Panc1 (cell line): Measurements from ENCODE around the gene NDNF. TPM values are rescaled to one million over a fixed set of nuclear protein-coding genes. Genes with fewer than 3 reads are reported as not detected.

Experiments
- ATAC-seq: fragments of 200-7000 bp; cut with Tn5 transposase; 2 replicates; pipeline ENCODE4 v1.9.1; 2020; ENCODE audit warnings: mild to moderate bottlenecking, moderate library complexity
- BruUV-seq: library from RNA; stranded (reverse); fragments of 400-500 nt; replicated peaks from 2 replicates; lab custom pipeline; 2021; lab: Mats Ljungman, UMichigan
- CTCF ChIA-PET: fragments of 300-600 bp; sonication (Branson Sonifier 250); formaldehyde crosslinking; loops from one replicate; lab custom pipeline; 2022; ENCODE audit warnings: antibody characterized with exemption; lab: Charles Lee
- POLR2A ChIA-PET: fragments of 300-600 bp; sonication (Branson Sonifier 250); formaldehyde crosslinking; loops from one replicate; lab custom pipeline; 2022; ENCODE audit warnings: antibody characterized with exemption; lab: Charles Lee
- DNase-seq: peaks from one replicate; pipeline ENCODE4 v3.0.0-alpha.2; 2010; ENCODE audit warnings: low read depth, low spot score
- H3K27ac ChIP-seq: 2 replicates; pipeline ENCODE4 v1.5.1; 2011; ENCODE audit warnings: mild to moderate bottlenecking, low read length, inconsistent platforms
- H3K27me3 ChIP-seq: fragments of 200-500 bp; sonication (Bioruptor generic); 2 replicates; pipeline ENCODE4 v1.6.0; 2014; ENCODE audit warnings: low read length, inconsistent platforms; ENCODE audit not compliant: control insufficient read depth, insufficient read depth
- H3K36me3 ChIP-seq: fragments of 200-500 bp; sonication (Bioruptor generic); 2 replicates; pipeline ENCODE4 v1.5.1; 2014; ENCODE audit warnings: inconsistent platforms, mild to moderate bottlenecking, low read length, moderate library complexity; ENCODE audit not compliant: control insufficient read depth, insufficient read depth
- H3K4me1 ChIP-seq: 2 replicates; pipeline ENCODE4 v1.5.1; 2011; ENCODE audit warnings: inconsistent platforms, mild to moderate bottlenecking, low read length, moderate library complexity; ENCODE audit not compliant: control insufficient read depth, insufficient read depth
- H3K4me3 ChIP-seq, 2 experiments: 2 replicates each; pipeline ENCODE4 v1.5.1; 2011 to 2012; ENCODE audit warnings: low read depth in 2 of 2, low read length in 2 of 2, mild to moderate bottlenecking in 2 of 2, inconsistent platforms in 1 of 2, moderate library complexity in 1 of 2
- H3K9me3 ChIP-seq: fragments of 200-500 bp; sonication (Bioruptor generic); 2 replicates; pipeline ENCODE4 v1.5.1; 2014; ENCODE audit warnings: low read depth, mild to moderate bottlenecking, inconsistent platforms, low read length, moderate library complexity; ENCODE audit not compliant: control insufficient read depth, insufficient read depth
- CTCF ChIP-seq: fragments of 450-650 bp; IDR thresholded peaks from 2 replicates; pipeline ENCODE4 v1.5.1; 2017; ENCODE audit warnings: mild to moderate bottlenecking
- POLR2AphosphoS5 ChIP-seq: IDR thresholded peaks from 2 replicates; pipeline ENCODE4 v1.6.1; 2012; ENCODE audit warnings: mild to moderate bottlenecking, low read depth, low read length, moderate library complexity
- REST ChIP-seq, 2 experiments: IDR thresholded peaks; 2 replicates each; pipeline ENCODE4 v1.6.1; 2011 to 2012; ENCODE audit warnings: low read depth in 2 of 2, control low read depth in 1 of 2, low read length in 1 of 2, mild to moderate bottlenecking in 1 of 2, moderate library complexity in 1 of 2; ENCODE audit not compliant: insufficient read depth in 1 of 2
- SIN3A ChIP-seq: IDR thresholded peaks from 2 replicates; pipeline ENCODE4 v1.6.1; 2012; ENCODE audit warnings: low read depth, mild to moderate bottlenecking, low read length, moderate library complexity, borderline replicate concordance; ENCODE audit not compliant: insufficient read depth
- TCF7L2 ChIP-seq: IDR thresholded peaks from 2 replicates; pipeline ENCODE4 v1.6.1; 2011; ENCODE audit warnings: mild to moderate bottlenecking, low read depth, low read length, inconsistent platforms
- in situ Hi-C: cut with HindIII; loops from 2 replicates; pipeline ENCODE4 v1.10.0; 2016; ENCODE audit warnings: low sequenced_read_pairs, low pct_unique_long_range_greater_than_20kb
- intact Hi-C: fragments of 100-400 bp; cut with micrococcal nuclease; formaldehyde crosslinking; loops from one replicate; pipeline ENCODE4 v1.10.0; 2022; ENCODE audit not compliant: unreplicated experiment
- total RNA-seq: library from RNA; stranded (reverse); gene quantifications from one replicate; pipeline ENCODE4 v1.2.1, GENCODE V29; 2021; ENCODE audit not compliant: unreplicated experiment

The NDNF gene
- total RNA-seq, 1 experiment from 2014 or later, result 0.10 TPM

GRCh38 chr4:121107507-121107906 lies 35.2 kb upstream of the NDNF start:
- Histone ChIP-seq H3K4me1 (no peaks in the 10 kb centered on the region), H3K9me3 (no peaks in the 10 kb centered on the region), H3K27me3 (no peaks in the 10 kb centered on the region), H3K27ac (no peak overlapping the region), H3K36me3 (no peaks in the 10 kb centered on the region), H3K4me3 (no peak overlapping the region)
- intact Hi-C loops, result no loop called here
- no peak for ATAC-seq
- in situ Hi-C loops, result no loop called here
- ChIA-PET CTCF (no interaction called here), POLR2A (no interaction called here)
- BruUV-seq, result no TSS peak
- TF ChIP-seq SIN3A (no peak), TCF7L2 (no peak), POLR2AphosphoS5 (no peak), REST (IDR thresholded peaks at IDR 0.05; ENCODE audit: insufficient read depth in 1 of 2, low read depth in 2 of 2, low read length in 1 of 2) (no peak), CTCF (no peak)
- DNase-seq, result no peak

- Histone ChIP-seq H3K27me3 (no peaks in the 10 kb centered on the region), H3K4me1 (no peaks in the 10 kb centered on the region), H3K9me3 (no peaks in the 10 kb centered on the region), H3K4me3 (no peak overlapping the region), H3K36me3 (no peaks in the 10 kb centered on the region), H3K27ac (no peak overlapping the region)
- ATAC-seq (no peak), DNase-seq (no peak)
- BruUV-seq, result no TSS peak
- in situ Hi-C loops, result no loop called here
- intact Hi-C loops, result no loop called here
- CTCF ChIA-PET, result no interaction called here
- TF ChIP-seq CTCF (no peak), TCF7L2 (no peak), SIN3A (no peak)
- POLR2A ChIA-PET, result no interaction called here
These were observed 27.9 kb upstream of the NDNF start for GRCh38 chr4:121100093-121100775.
